AG04450 (cell line): Measurements from ENCODE around the gene ARHGAP22. TPM values are rescaled to one million over a fixed set of nuclear protein-coding genes. Genes with fewer than 3 reads are reported as not detected.

Experiments
- CTCF ChIA-PET: fragments of 300-600, 350-600 bp; formaldehyde crosslinking; extraction: SDS; loops from one replicate; lab custom pipeline; 2022; ENCODE audit warnings: antibody characterized with exemption, inconsistent platforms; lab: Charles Lee
- POLR2A ChIA-PET: fragments of 350-600 bp; formaldehyde crosslinking; extraction: SDS; loops from one replicate; lab custom pipeline; 2021; ENCODE audit warnings: antibody characterized with exemption, inconsistent platforms; lab: Yijun Ruan, JAX
- DNase-seq: peaks from one replicate; pipeline ENCODE4 v3.0.0-alpha.2; 2011; ENCODE audit warnings: low read depth, low spot score
- H3K27ac ChIP-seq: one replicate; pipeline ENCODE4 v1.5.1; 2012; ENCODE audit warnings: low read depth, low read length, control low read depth
- H3K27me3 ChIP-seq: one replicate; pipeline ENCODE4 v1.6.0; 2012; ENCODE audit warnings: low read length; ENCODE audit not compliant: control insufficient read depth, insufficient read depth
- H3K4me3 ChIP-seq: 2 replicates; pipeline ENCODE4 v1.5.1; 2011; ENCODE audit warnings: mild to moderate bottlenecking, low read depth, low read length, control low read depth
- H3K9me3 ChIP-seq: 2 replicates; pipeline ENCODE4 v1.5.1; 2012; ENCODE audit warnings: low read length; ENCODE audit not compliant: control insufficient read depth, insufficient read depth
- polyA plus RNA-seq: library from polyadenylated mRNA; depleted of rRNA; stranded (reverse); fragments of >200 nt; gene quantifications from 2 replicates; pipeline ENCODE4 v1.2.3, GENCODE V29; 2011
- TF ChIP-seq, protein P1 (sequence below): IDR thresholded peaks from 2 replicates; pipeline ENCODE4 v1.5.1; 2011; ENCODE audit warnings: low read depth, low read length, control low read depth, inconsistent platforms

Gene ARHGAP22
- polyA plus RNA-seq, 1 experiment: 8.2 TPM

DNA sequence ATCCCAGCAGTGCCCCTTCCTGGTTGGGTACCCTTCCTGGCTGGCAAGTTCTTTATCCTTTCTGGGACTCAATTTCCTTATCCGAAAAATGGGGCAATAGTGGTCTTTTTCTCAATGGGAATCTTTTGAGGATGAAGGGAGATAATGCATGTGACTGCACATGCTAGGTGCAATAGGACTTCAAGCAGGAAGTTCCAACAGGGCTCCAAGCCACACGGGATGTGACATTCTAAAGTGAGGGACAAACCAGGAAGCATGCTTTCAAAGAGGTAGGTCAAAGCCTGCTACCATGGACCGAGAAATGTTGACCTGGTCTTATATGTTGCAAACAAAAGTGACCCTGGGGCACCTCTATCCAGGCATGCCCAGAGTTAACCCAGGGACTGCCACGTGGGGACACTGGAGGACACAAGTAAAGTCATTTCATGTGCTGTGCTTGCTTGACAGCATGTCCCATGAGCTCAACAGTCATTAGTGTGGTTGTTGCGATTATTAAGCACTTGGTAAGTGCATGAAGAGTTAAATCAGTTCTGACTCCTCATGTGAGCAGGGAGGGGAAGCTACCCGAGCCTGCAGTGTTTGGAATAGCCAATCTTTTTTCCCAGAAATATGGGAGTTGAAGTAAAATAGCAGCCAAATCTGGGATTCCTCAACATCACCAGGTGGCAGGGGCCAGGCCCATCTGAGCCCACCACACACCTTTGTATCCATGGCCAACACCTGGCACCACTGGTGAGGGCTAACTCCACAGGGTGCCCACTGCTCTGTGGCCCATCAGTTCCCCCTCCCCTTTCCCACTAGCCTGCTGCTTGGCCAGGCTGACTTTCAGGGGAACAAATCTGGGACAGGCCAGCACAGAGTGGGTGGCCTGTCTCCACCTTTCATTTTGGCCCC, 5.7 kb downstream of the ARHGAP22 start:
- Histone ChIP-seq H3K27me3 (no peaks in the 10 kb centered on the region), H3K4me3 (no peak overlapping the region), H3K9me3 (no peaks in the 10 kb centered on the region), H3K27ac (no peak overlapping the region)
- CTCF ChIA-PET: interaction anchor here (2.0 kb wide), 1 partner anchor 57 kb away, joined by 7 read pairs; no protein-coding TSS in a partner anchor
- POLR2A ChIA-PET: no interaction called here
- TF ChIP-seq, protein P1, sequence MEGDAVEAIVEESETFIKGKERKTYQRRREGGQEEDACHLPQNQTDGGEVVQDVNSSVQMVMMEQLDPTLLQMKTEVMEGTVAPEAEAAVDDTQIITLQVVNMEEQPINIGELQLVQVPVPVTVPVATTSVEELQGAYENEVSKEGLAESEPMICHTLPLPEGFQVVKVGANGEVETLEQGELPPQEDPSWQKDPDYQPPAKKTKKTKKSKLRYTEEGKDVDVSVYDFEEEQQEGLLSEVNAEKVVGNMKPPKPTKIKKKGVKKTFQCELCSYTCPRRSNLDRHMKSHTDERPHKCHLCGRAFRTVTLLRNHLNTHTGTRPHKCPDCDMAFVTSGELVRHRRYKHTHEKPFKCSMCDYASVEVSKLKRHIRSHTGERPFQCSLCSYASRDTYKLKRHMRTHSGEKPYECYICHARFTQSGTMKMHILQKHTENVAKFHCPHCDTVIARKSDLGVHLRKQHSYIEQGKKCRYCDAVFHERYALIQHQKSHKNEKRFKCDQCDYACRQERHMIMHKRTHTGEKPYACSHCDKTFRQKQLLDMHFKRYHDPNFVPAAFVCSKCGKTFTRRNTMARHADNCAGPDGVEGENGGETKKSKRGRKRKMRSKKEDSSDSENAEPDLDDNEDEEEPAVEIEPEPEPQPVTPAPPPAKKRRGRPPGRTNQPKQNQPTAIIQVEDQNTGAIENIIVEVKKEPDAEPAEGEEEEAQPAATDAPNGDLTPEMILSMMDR: no peak
- DNase-seq: no peak

DNA sequence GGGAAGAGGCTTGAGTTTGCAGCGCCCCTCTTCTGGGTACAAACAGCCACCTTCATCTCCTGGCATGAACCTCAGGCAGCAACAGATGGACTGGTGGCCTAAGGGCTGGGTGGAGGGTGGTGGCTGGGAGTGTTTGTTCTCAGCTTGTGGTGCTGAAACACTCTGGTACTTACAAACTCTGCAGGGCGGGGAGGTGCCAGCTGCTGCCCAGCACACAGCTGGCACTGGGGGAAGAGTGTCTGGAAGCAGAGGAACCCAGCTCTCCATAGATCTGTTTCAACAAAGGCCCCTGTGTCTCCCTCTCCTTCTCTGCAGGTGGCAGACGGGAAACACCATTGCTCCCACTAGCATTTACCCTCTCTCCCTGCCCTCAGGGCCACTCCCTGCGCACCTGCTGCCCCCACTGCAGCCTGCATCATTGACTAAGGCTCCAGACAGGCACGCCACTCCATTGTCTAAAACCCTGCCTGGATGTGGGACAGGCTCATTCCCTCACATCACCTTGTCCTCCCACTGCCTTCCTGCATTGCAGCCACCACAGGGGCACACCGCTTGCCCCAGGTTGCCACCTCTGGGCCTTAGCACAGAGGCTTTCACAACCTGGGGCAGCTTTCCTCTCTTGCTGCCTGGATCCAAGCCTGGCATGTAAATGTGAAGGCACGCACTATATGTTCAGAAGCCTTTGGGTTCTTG, 6.5 kb downstream of the ARHGAP22 start:
- no peak for DNase-seq
- ChIA-PET CTCF (interaction anchor here (2.0 kb wide), 1 partner anchor 58 kb away, joined by 7 read pairs; no protein-coding TSS in a partner anchor), POLR2A (no interaction called here)
- TF ChIP-seq, protein P1: no peak
- no peak overlapping the region for H3K27ac ChIP-seq
- H3K27me3 ChIP-seq: no peaks in the 10 kb centered on the region
- H3K4me3 ChIP-seq: no peak overlapping the region
- H3K9me3 ChIP-seq: no peaks in the 10 kb centered on the region

DNA sequence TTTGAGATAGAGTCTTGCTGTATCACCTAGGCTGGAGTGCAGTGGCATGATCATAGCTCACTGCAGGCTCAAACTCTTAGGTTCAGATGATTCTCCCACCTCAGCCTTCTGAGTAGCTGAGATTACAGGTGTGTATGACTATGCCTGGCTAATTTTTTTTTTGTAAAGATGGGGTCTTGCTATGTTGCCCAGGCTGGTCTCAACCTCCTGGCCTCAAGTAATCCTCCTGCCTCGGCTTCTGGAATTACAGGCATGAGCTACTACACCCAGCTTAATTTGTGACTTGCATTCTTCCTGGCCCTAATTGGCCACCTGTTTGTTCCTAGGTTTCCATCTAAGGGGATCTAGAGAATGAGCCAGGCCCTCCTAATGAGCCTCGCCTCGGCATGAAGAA, 9.3 kb downstream of the ARHGAP22 start:
- TF ChIP-seq, protein P1: no peak

DNA sequence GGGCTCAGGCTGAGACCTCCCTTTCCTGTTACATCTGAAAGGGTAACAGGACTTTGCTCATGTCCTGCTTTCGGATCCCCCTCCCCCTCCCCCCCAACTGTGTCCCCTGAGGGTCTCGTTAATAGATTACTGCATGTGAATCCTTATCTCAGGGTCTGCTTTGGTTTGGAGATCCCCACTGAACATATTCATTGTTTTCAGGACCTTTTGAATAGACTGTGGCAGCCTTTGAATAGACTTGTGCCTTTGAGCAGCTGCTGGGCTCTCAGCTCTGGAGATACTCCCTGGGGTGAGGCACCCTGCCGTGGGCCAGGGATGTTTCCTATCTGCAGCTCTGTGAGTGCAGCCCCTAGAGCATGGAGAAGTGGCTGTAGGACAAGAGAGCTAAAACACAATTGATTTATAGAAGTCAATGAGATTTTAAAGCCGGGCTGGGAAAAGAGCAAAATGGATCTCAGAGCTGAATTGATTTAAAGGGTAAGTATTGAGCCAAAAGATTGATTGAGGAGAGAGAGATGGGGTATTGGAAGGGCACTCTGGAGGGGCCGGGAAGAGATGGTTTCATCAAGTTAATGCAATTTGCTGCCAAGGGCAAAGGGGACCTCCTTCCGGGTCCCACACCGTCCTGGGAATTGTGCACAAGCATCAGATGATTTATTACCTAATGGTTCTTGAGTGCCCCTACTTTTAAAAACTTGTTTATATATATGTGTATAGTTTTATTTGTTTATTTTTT, 9.9 kb downstream of the ARHGAP22 start:
- no peaks in the 10 kb centered on the region for H3K27me3 ChIP-seq
- CTCF ChIA-PET: interaction anchor here (1.2 to 2.4 kb wide), 4 partner anchors 12 to 62 kb away, joined by 3 to 7 read pairs (median 3); no protein-coding TSS in a partner anchor
- POLR2A ChIA-PET: interaction anchor here (1.1 kb wide), 1 partner anchor 16 kb away, joined by 4 read pairs; no protein-coding TSS in a partner anchor
- H3K9me3 ChIP-seq: no peaks in the 10 kb centered on the region
- no peak overlapping the region for H3K4me3 ChIP-seq
- DNase-seq: no peak
- TF ChIP-seq, protein P1: no peak
- no peak overlapping the region for H3K27ac ChIP-seq

More for the DNA sequence above, 9.3 kb downstream of the ARHGAP22 start:
- H3K27ac ChIP-seq: no peak overlapping the region
- no peak for DNase-seq
- POLR2A ChIA-PET: interaction anchor here (1.1 kb wide), 1 partner anchor 17 kb away, joined by 4 read pairs; no protein-coding TSS in a partner anchor
- no peak overlapping the region for H3K4me3 ChIP-seq
- no peaks in the 10 kb centered on the region for H3K27me3 ChIP-seq
- CTCF ChIA-PET: interaction anchor here (0.6 to 2.4 kb wide), 4 partner anchors 13 to 853 kb away, joined by 3 to 7 read pairs (median 3); no protein-coding TSS in a partner anchor
- no peaks in the 10 kb centered on the region for H3K9me3 ChIP-seq
